ENCODE data around the gene TFPI.

The TFPI gene

DNA sequence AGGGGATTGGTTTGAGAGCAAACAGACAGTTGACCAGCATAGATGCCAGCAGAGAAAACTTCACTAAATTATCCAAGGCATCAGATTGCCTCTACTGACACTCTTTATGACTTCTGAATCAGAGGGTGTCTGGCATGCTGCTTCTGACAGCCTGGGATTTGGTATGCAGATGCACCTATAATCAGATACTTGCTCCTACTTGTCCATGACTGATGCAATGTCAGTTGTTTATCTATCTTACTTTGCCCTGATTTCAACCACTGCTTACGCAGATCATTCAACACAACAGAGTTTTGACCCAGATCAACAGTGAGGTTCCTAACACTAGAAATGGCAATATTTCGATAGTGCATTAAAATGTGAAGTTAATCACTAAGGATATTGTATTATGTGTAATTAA, 83.5 kb downstream of the TFPI start:
- Histone ChIP-seq H3K4me3 (ENCODE audit: insufficient read depth in 1 of 2, low read depth in 1 of 2, low read length in 2 of 2) (no peak overlapping the region), H3K9me3 (ENCODE audit: control insufficient read depth, low read length) (no peaks in the 10 kb centered on the region), H2AK5ac (ENCODE audit: low read length, severe bottlenecking) (no peak overlapping the region), H2BK5ac (ENCODE audit: low read depth, low read length, poor library complexity, severe bottlenecking) (no peak overlapping the region), H3K36me3 (ENCODE audit: control insufficient read depth in 1 of 2, insufficient read depth in 2 of 2, low read depth in 1 of 2, low read length in 2 of 2) (peaks cover 0 to 71% of the 10 kb centered on the region in 2 experiments), H3K4me2 (ENCODE audit: low read length, poor library complexity, severe bottlenecking) (no peak overlapping the region), H3K4me1 (ENCODE audit: control insufficient read depth, insufficient read depth, low read depth, low read length) (no peaks in the 10 kb centered on the region), H3K27me3 (ENCODE audit: control insufficient read depth in 1 of 2, insufficient read depth in 1 of 2, low read length in 2 of 2) (no peaks in the 10 kb centered on the region), H2BK12ac (ENCODE audit: low read length in 2 of 2) (no peak overlapping the region), H3K27ac (ENCODE audit: low read length, poor library complexity, severe bottlenecking) (no peak overlapping the region), H3K18ac (ENCODE audit: low read depth in 1 of 2, low read length in 2 of 2) (no peak overlapping the region), H3K14ac (ENCODE audit: low read length in 2 of 2) (no peak overlapping the region), H2BK15ac (ENCODE audit: low read depth, poor library complexity, severe bottlenecking) (no peak overlapping the region), H2AFZ (ENCODE audit: low read depth, low read length) (no peak overlapping the region), H4K8ac (ENCODE audit: low read length) (no peak overlapping the region), H3K79me1 (replicated peaks; ENCODE audit: low read length, poor library complexity, severe bottlenecking) (no peaks in the 10 kb centered on the region), H3K4ac (ENCODE audit: low read depth in 1 of 2, low read length in 2 of 2) (no peak overlapping the region), H3K23ac (ENCODE audit: low read length in 2 of 2) (no peak overlapping the region), H2BK120ac (ENCODE audit: low read depth, low read length) (no peak overlapping the region), H3K9ac (ENCODE audit: low read length) (no peak overlapping the region), H4K91ac (ENCODE audit: low read length) (no peak overlapping the region)
- WGBS = 100% methylated on average over 1 of the region's 2 CpGs
- no peak for DNase-seq

DNA sequence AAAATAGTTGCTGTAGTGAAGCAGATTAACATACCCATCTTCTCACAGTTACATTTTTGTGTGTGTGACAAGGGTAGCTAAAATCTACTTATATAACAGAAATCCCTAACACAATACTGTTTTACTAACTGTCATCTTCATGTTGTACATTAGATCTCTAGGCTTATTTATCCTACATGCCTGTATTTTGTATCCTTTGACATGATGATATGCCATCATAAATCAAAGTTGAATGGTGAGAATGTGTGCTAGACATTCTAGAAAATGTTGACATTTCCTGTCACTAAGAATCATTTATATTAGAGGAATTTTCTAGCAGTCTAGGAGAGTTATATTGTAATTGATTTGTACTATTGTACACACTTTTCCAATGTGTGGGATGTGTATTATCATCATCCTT, 84.7 kb downstream of the TFPI start:
- no peak overlapping the region for H3K18ac ChIP-seq (ENCODE audit: low read depth in 1 of 2, low read length in 2 of 2)
- peaks cover 0 to 67% of the 10 kb centered on the region in 2 experiments for H3K36me3 ChIP-seq (ENCODE audit: control insufficient read depth in 1 of 2, insufficient read depth in 2 of 2, low read depth in 1 of 2, low read length in 2 of 2)
- no peaks in the 10 kb centered on the region for H3K4me1 ChIP-seq (ENCODE audit: control insufficient read depth, insufficient read depth, low read depth, low read length)
- H3K4me2 ChIP-seq (ENCODE audit: low read length, poor library complexity, severe bottlenecking) = no peak overlapping the region
- no peak overlapping the region for H2AK5ac ChIP-seq (ENCODE audit: low read length, severe bottlenecking)
- H3K9me3 ChIP-seq (ENCODE audit: control insufficient read depth, low read length) = no peaks in the 10 kb centered on the region
- H3K27me3 ChIP-seq (ENCODE audit: control insufficient read depth in 1 of 2, insufficient read depth in 1 of 2, low read length in 2 of 2) = no peaks in the 10 kb centered on the region
- H2BK120ac ChIP-seq (ENCODE audit: low read depth, low read length) = no peak overlapping the region
- no peak overlapping the region for H4K91ac ChIP-seq (ENCODE audit: low read length)
- H3K4ac ChIP-seq (ENCODE audit: low read depth in 1 of 2, low read length in 2 of 2) = no peak overlapping the region
- H4K8ac ChIP-seq (ENCODE audit: low read length) = no peak overlapping the region
- H3K4me3 ChIP-seq (ENCODE audit: insufficient read depth in 1 of 2, low read depth in 1 of 2, low read length in 2 of 2) = no peak overlapping the region
- no peak overlapping the region for H2BK5ac ChIP-seq (ENCODE audit: low read depth, low read length, poor library complexity, severe bottlenecking)
- H3K27ac ChIP-seq (ENCODE audit: low read length, poor library complexity, severe bottlenecking) = no peak overlapping the region
- H2AFZ ChIP-seq (ENCODE audit: low read depth, low read length) = no peak overlapping the region
- H3K14ac ChIP-seq (ENCODE audit: low read length in 2 of 2) = no peak overlapping the region
- DNase-seq = no peak
- no peak overlapping the region for H2BK12ac ChIP-seq (ENCODE audit: low read length in 2 of 2)
- H3K23ac ChIP-seq (ENCODE audit: low read length in 2 of 2) = no peak overlapping the region
- no peaks in the 10 kb centered on the region for H3K79me1 ChIP-seq (replicated peaks; ENCODE audit: low read length, poor library complexity, severe bottlenecking)
- H3K9ac ChIP-seq (ENCODE audit: low read length) = no peak overlapping the region
- H2BK15ac ChIP-seq (ENCODE audit: low read depth, poor library complexity, severe bottlenecking) = no peak overlapping the region

DNA sequence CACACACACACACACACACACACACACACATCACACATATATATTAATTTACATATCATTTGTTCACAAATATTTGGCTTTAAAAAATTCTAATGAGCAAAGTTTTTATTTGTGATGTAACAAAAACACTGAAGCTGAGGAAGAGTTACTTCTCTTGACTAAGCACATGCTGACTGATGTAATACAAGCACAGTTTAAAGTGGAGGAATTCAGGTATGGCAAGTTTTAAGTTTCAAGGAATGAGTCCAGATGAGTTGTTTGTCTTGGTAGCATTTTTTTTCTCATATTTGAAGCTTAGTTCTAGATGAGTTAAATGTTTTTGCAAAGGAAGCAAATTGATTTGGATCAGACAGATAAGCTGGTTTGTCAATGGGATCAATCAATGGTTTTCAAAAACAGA, 86.0 kb downstream of the TFPI start:
- Histone ChIP-seq H3K14ac (ENCODE audit: low read length in 2 of 2) (no peak overlapping the region), H3K18ac (ENCODE audit: low read depth in 1 of 2, low read length in 2 of 2) (no peak overlapping the region), H2BK5ac (ENCODE audit: low read depth, low read length, poor library complexity, severe bottlenecking) (no peak overlapping the region), H3K4me2 (ENCODE audit: low read length, poor library complexity, severe bottlenecking) (no peak overlapping the region), H3K79me1 (replicated peaks; ENCODE audit: low read length, poor library complexity, severe bottlenecking) (no peaks in the 10 kb centered on the region), H3K36me3 (ENCODE audit: control insufficient read depth in 1 of 2, insufficient read depth in 2 of 2, low read depth in 1 of 2, low read length in 2 of 2) (peaks cover 0 to 60% of the 10 kb centered on the region in 2 experiments), H2AK5ac (ENCODE audit: low read length, severe bottlenecking) (no peak overlapping the region), H2AFZ (ENCODE audit: low read depth, low read length) (no peak overlapping the region), H3K27ac (ENCODE audit: low read length, poor library complexity, severe bottlenecking) (no peak overlapping the region), H2BK15ac (ENCODE audit: low read depth, poor library complexity, severe bottlenecking) (no peak overlapping the region), H3K4ac (ENCODE audit: low read depth in 1 of 2, low read length in 2 of 2) (no peak overlapping the region), H3K4me3 (ENCODE audit: insufficient read depth in 1 of 2, low read depth in 1 of 2, low read length in 2 of 2) (no peak overlapping the region), H3K27me3 (ENCODE audit: control insufficient read depth in 1 of 2, insufficient read depth in 1 of 2, low read length in 2 of 2) (no peaks in the 10 kb centered on the region), H2BK12ac (ENCODE audit: low read length in 2 of 2) (no peak overlapping the region), H4K8ac (ENCODE audit: low read length) (no peak overlapping the region), H2BK120ac (ENCODE audit: low read depth, low read length) (no peak overlapping the region), H3K9me3 (ENCODE audit: control insufficient read depth, low read length) (no peaks in the 10 kb centered on the region), H3K4me1 (ENCODE audit: control insufficient read depth, insufficient read depth, low read depth, low read length) (no peaks in the 10 kb centered on the region), H3K23ac (ENCODE audit: low read length in 2 of 2) (no peak overlapping the region), H4K91ac (ENCODE audit: low read length) (no peak overlapping the region), H3K9ac (ENCODE audit: low read length) (no peak overlapping the region)
- no peak for DNase-seq

DNA sequence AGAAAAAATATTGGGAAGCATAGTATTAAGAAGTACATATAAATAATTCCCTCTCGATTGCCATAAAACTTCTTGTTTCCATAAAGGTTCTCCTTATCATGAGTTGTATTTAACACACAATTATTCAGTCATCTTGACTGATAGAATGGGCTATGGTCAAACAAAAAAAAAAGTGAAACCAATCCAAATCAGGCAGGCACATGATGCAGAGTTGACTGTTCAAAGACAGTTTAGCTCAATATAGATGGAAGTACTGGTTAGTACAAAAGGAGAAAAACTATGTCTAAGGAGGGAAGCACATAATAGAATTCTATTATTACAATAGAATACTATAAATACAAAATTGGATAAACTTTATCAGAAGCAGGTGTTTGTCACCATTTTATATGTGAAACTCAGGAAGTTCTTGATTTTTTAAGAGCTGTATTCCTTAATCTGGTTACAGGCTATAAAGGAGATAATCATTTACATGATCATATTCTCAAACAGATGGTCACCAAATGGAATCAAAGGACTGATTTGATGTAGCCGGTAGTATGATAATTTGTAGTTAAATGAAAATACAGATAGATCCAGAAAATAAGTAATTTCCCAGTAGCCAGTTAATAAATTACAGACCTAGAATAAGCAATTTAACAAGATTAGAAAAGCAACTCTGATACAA, 88.0 kb downstream of the TFPI start:
- no peaks in the 10 kb centered on the region for H3K4me1 ChIP-seq (ENCODE audit: control insufficient read depth, insufficient read depth, low read depth, low read length)
- no peak overlapping the region for H3K14ac ChIP-seq (ENCODE audit: low read length in 2 of 2)
- H2AFZ ChIP-seq (ENCODE audit: low read depth, low read length) = no peak overlapping the region
- no peak overlapping the region for H3K4me3 ChIP-seq (ENCODE audit: insufficient read depth in 1 of 2, low read depth in 1 of 2, low read length in 2 of 2)
- no peak overlapping the region for H3K18ac ChIP-seq (ENCODE audit: low read depth in 1 of 2, low read length in 2 of 2)
- no peaks in the 10 kb centered on the region for H3K79me1 ChIP-seq (replicated peaks; ENCODE audit: low read length, poor library complexity, severe bottlenecking)
- H3K4ac ChIP-seq (ENCODE audit: low read depth in 1 of 2, low read length in 2 of 2) = no peak overlapping the region
- no peak overlapping the region for H3K9ac ChIP-seq (ENCODE audit: low read length)
- no peak overlapping the region for H3K4me2 ChIP-seq (ENCODE audit: low read length, poor library complexity, severe bottlenecking)
- no peak overlapping the region for H3K27ac ChIP-seq (ENCODE audit: low read length, poor library complexity, severe bottlenecking)
- H2AK5ac ChIP-seq (ENCODE audit: low read length, severe bottlenecking) = no peak overlapping the region
- no peak overlapping the region for H2BK15ac ChIP-seq (ENCODE audit: low read depth, poor library complexity, severe bottlenecking)
- no peaks in the 10 kb centered on the region for H3K27me3 ChIP-seq (ENCODE audit: control insufficient read depth in 1 of 2, insufficient read depth in 1 of 2, low read length in 2 of 2)
- no peak overlapping the region for H3K23ac ChIP-seq (ENCODE audit: low read length in 2 of 2)
- H4K8ac ChIP-seq (ENCODE audit: low read length) = no peak overlapping the region
- WGBS = no CpG with 5 or more reads among the region's 2 CpGs
- H2BK12ac ChIP-seq (ENCODE audit: low read length in 2 of 2) = no peak overlapping the region
- H2BK5ac ChIP-seq (ENCODE audit: low read depth, low read length, poor library complexity, severe bottlenecking) = no peak overlapping the region
- no peaks in the 10 kb centered on the region for H3K9me3 ChIP-seq (ENCODE audit: control insufficient read depth, low read length)
- no peak overlapping the region for H2BK120ac ChIP-seq (ENCODE audit: low read depth, low read length)
- peaks cover 0 to 46% of the 10 kb centered on the region in 2 experiments for H3K36me3 ChIP-seq (ENCODE audit: control insufficient read depth in 1 of 2, insufficient read depth in 2 of 2, low read depth in 1 of 2, low read length in 2 of 2)
- no peak for DNase-seq
- H4K91ac ChIP-seq (ENCODE audit: low read length) = no peak overlapping the region
